OCI-LY7 (cell line): ENCODE measurements around the gene B4GALNT2. TPM values are rescaled to one million over a fixed set of nuclear protein-coding genes. Genes with fewer than 3 reads are reported as not detected.
"Not testable (repeated sequence)": the region's sequence is repeated elsewhere in the genome, so short reads cannot be mapped to it uniquely, and the experiment has no call there.

Experiments
- BruUV-seq: library from RNA; stranded (reverse); fragments of 400-500 nt; replicated peaks from 2 replicates; lab custom pipeline; 2021; lab: Mats Ljungman, UMichigan
- CTCF ChIA-PET: fragments of 300-600 bp; sonication (Branson Sonifier 250); formaldehyde crosslinking; loops from one replicate; lab custom pipeline; 2022; ENCODE audit warnings: antibody characterized with exemption; ENCODE audit not compliant: unreplicated experiment; lab: Charles Lee
- POLR2A ChIA-PET: fragments of 300-600 bp; sonication (Branson Sonifier 250); formaldehyde crosslinking; loops from one replicate; lab custom pipeline; 2022; ENCODE audit warnings: antibody characterized with exemption; lab: Charles Lee
- DNase-seq: peaks from one replicate; pipeline ENCODE4 v3.0.0-alpha.2; 2015; ENCODE audit warnings: low spot score
- H2AFZ ChIP-seq: fragments of 200-600 bp; sonication (generic), shearing (Covaris generic); 2 replicates; pipeline ENCODE4 v1.6.1; 2014; ENCODE audit warnings: mild to moderate bottlenecking, antibody characterized with exemption, low read length, moderate library complexity
- H3K27ac ChIP-seq: fragments of 200-600 bp; sonication (generic); 2 replicates; pipeline ENCODE4 v1.5.1; 2014; ENCODE audit warnings: mixed run types, low read depth, mild to moderate bottlenecking, moderate library complexity, low read length, inconsistent platforms; ENCODE audit not compliant: poor library complexity, severe bottlenecking
- H3K36me3 ChIP-seq: fragments of 200-600 bp; sonication (generic); 2 replicates; pipeline ENCODE4 v1.6.1; 2014; ENCODE audit warnings: mild to moderate bottlenecking, antibody characterized with exemption, low read length, moderate library complexity, mixed read lengths; ENCODE audit not compliant: insufficient read depth
- H3K4me1 ChIP-seq: fragments of 200-600 bp; sonication (generic); 2 replicates; pipeline ENCODE4 v1.5.1; 2014; ENCODE audit warnings: mild to moderate bottlenecking, low read length; ENCODE audit not compliant: insufficient read depth, poor library complexity, severe bottlenecking
- H3K4me2 ChIP-seq: fragments of 200-600 bp; sonication (generic); 2 replicates; pipeline ENCODE4 v1.6.1; 2014; ENCODE audit warnings: mild to moderate bottlenecking, low read length
- H3K4me3 ChIP-seq: fragments of 200-600 bp; sonication (generic); 2 replicates; pipeline ENCODE4 v1.5.1; 2014; ENCODE audit warnings: mild to moderate bottlenecking, low read depth, low read length; ENCODE audit not compliant: poor library complexity, severe bottlenecking
- H3K79me2 ChIP-seq: fragments of 200-600 bp; sonication (generic); 2 replicates; pipeline ENCODE4 v1.6.1; 2016; ENCODE audit warnings: low read depth, mild to moderate bottlenecking, low read length, moderate library complexity, mixed read lengths; ENCODE audit not compliant: insufficient read depth
- H3K9me2 ChIP-seq: fragments of 200-600 bp; sonication (generic); 2 replicates; pipeline ENCODE4 v1.6.1; 2016; ENCODE audit warnings: mild to moderate bottlenecking, low read length, mixed read lengths; ENCODE audit not compliant: insufficient read depth
- H3K9me3 ChIP-seq: fragments of 200-600 bp; sonication (generic); 2 replicates; pipeline ENCODE4 v1.6.1; 2014; ENCODE audit warnings: mild to moderate bottlenecking, mixed run types, low read length, mixed read lengths
- H4K20me1 ChIP-seq: fragments of 200-600 bp; sonication (generic); 2 replicates; pipeline ENCODE4 v1.6.1; 2014; ENCODE audit warnings: mild to moderate bottlenecking, antibody characterized with exemption, low read length, moderate library complexity, mixed read lengths; ENCODE audit not compliant: insufficient read depth
- CTCF ChIP-seq: fragments of 200-600 bp; sonication (generic); conservative IDR thresholded peaks from 2 replicates; pipeline ENCODE4 v1.5.1; 2014; ENCODE audit warnings: mild to moderate bottlenecking, antibody characterized with exemption, low read length, moderate library complexity, mixed read lengths
- EZH2phosphoT487 ChIP-seq: fragments of 200-600 bp; sonication (generic); IDR thresholded peaks from 2 replicates; pipeline ENCODE4 v1.6.1; 2018; ENCODE audit warnings: low read depth, borderline replicate concordance, mild to moderate bottlenecking, mixed run types, antibody characterized with exemption, low read length, moderate library complexity, mixed read lengths
- intact Hi-C: fragments of 100-400 bp; cut with micrococcal nuclease; formaldehyde crosslinking; loops from one replicate; pipeline ENCODE4 v1.10.0; 2022; ENCODE audit not compliant: unreplicated experiment
- total RNA-seq, 2 experiments: library from RNA; depleted of rRNA in 1 of 2; stranded (reverse); fragments of >200 nt in 1 of 2; shearing (Covaris generic) in 1 of 2; gene quantifications; 2 replicates each; pipeline ENCODE4 v1.2.3, GENCODE V29; 2014 to 2022

B4GALNT2 gene
- total RNA-seq, 2 experiments from 2014 or later: not detected

- no TSS peak for BruUV-seq
- intact Hi-C loops: no loop called here
- Histone ChIP-seq H3K9me3 (peaks cover 28% of the 10 kb centered on the region; the same call in 1 of the 2 replicates), H3K36me3 (no peaks in the 10 kb centered on the region), H4K20me1 (no peaks in the 10 kb centered on the region), H3K9me2 (no peaks in the 10 kb centered on the region), H3K4me1 (peaks cover 6% of the 10 kb centered on the region), H3K79me2 (no peaks in the 10 kb centered on the region), H3K4me2 (no peak overlapping the region), H3K4me3 (no peak overlapping the region), H3K27ac (no peak overlapping the region), H2AFZ (no peak overlapping the region)
- DNase-seq: no peak
- TF ChIP-seq EZH2phosphoT487 (no peak), CTCF (no peak)
- ChIA-PET POLR2A (interaction anchor here (0.5 kb wide), 1 partner anchor 185 kb away, joined by 3 read pairs; no protein-coding TSS in a partner anchor), CTCF (interaction anchor here (0.8 kb wide), 1 partner anchor 48 kb away, joined by 3 read pairs; no protein-coding TSS in a partner anchor)
These were observed 50.8 kb downstream of the B4GALNT2 start for GRCh38 chr17:49183341-49183740.

- DNase-seq: no peak
- CTCF ChIA-PET: no interaction called here
- no peak overlapping the region for H3K27ac ChIP-seq
These were observed 51.2 kb downstream of the B4GALNT2 start for GRCh38 chr17:49183801-49184200.

GRCh38 chr17:49184522-49184921 lies 52.0 kb downstream of the B4GALNT2 start:
- H4K20me1 ChIP-seq, H3K27ac ChIP-seq, H3K4me3 ChIP-seq, CTCF ChIA-PET, H3K36me3 ChIP-seq, H3K4me1 ChIP-seq, BruUV-seq, H3K9me2 ChIP-seq, H3K4me2 ChIP-seq, DNase-seq, H2AFZ ChIP-seq, POLR2A ChIA-PET, H3K79me2 ChIP-seq, intact Hi-C loops: not testable (repeated sequence)
- peaks cover 28% of the 10 kb centered on the region; the same call in 1 of the 2 replicates for H3K9me3 ChIP-seq

More at GRCh38 chr17:49183801-49184200, 51.2 kb downstream of the B4GALNT2 start:
- peaks cover 28% of the 10 kb centered on the region; the same call in 1 of the 2 replicates for H3K9me3 ChIP-seq
- H3K79me2 ChIP-seq: no peaks in the 10 kb centered on the region
- no peaks in the 10 kb centered on the region for H3K9me2 ChIP-seq
- POLR2A ChIA-PET: no interaction called here
- TF ChIP-seq EZH2phosphoT487: no peak
- TF ChIP-seq CTCF: no peak
- intact Hi-C loops: no loop called here
- no peaks in the 10 kb centered on the region for H3K36me3 ChIP-seq
- peaks cover 6% of the 10 kb centered on the region for H3K4me1 ChIP-seq
- no peak overlapping the region for H3K4me3 ChIP-seq
- BruUV-seq: no TSS peak
- no peaks in the 10 kb centered on the region for H4K20me1 ChIP-seq
- no peak overlapping the region for H3K4me2 ChIP-seq
- no peak overlapping the region for H2AFZ ChIP-seq

GRCh38 chr17:49185381-49185780 lies 52.8 kb downstream of the B4GALNT2 start:
- H4K20me1 ChIP-seq: not testable (repeated sequence)

More at GRCh38 chr17:49185381-49185780, 52.8 kb downstream of the B4GALNT2 start:
- H3K4me3 ChIP-seq, H3K79me2 ChIP-seq, intact Hi-C loops, H3K4me1 ChIP-seq, H2AFZ ChIP-seq, BruUV-seq, H3K36me3 ChIP-seq, H3K4me2 ChIP-seq, H3K9me2 ChIP-seq, CTCF ChIA-PET, DNase-seq, H3K27ac ChIP-seq: not testable (repeated sequence)
- peaks cover 28% of the 10 kb centered on the region; the same call in 1 of the 2 replicates for H3K9me3 ChIP-seq
- POLR2A ChIA-PET: interaction anchor here (0.6 kb wide), 1 partner anchor 8 kb away, joined by 7 read pairs; no protein-coding TSS in a partner anchor
